ENCODE measurements around the gene DIPK2A. TPM values are rescaled to one million over a fixed set of nuclear protein-coding genes. Genes with fewer than 3 reads are reported as not detected.

DIPK2A gene
- total RNA-seq, 4 donors from 2014 or later: 23.5 to 36.9 (median 34.4) TPM

DNA sequence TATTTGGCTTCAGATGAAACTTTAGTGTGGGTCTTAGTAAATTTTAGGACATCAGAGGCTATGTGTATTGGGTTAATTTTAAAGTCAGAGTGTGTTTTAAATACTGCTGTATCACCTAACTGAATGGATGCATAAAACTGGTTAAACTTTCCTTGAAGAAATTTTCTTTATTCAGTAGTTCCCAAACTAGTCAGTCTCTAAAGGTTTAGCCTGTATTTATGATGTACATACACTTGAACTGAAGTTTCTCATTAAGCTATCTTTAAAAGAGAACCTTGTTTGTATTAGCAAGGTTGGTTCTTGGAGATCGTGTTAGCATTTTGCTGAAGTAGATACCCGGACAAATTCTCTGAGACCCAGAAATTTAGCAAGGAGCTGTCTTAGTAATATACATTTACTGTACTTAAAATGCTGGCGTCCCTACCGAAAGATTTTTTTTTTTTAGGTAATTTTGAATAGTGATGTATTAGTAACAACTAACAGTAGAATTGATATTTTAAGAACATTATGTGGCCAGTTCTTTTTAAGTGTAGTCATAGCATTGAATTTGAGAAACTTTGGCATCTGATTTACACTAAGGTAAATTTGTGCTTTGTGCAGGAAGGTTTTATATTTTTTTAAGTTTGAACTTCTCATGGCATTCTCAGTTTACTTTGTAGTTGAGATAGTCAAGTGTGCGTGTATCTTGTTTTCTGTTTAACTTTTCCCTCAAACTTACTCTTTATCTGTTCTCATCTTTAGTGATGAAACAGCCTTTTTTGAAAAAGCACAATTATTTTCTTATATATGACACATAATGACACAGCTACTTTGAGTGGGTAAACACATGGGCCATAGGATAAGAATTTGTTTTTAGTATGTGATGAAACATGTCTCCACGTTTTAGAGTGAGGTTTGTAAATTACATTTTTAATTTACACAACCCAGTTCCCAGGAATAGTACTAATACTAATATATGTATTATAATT, 2.9 kb downstream of the DIPK2A start:
- TF ChIP-seq, protein P1, sequence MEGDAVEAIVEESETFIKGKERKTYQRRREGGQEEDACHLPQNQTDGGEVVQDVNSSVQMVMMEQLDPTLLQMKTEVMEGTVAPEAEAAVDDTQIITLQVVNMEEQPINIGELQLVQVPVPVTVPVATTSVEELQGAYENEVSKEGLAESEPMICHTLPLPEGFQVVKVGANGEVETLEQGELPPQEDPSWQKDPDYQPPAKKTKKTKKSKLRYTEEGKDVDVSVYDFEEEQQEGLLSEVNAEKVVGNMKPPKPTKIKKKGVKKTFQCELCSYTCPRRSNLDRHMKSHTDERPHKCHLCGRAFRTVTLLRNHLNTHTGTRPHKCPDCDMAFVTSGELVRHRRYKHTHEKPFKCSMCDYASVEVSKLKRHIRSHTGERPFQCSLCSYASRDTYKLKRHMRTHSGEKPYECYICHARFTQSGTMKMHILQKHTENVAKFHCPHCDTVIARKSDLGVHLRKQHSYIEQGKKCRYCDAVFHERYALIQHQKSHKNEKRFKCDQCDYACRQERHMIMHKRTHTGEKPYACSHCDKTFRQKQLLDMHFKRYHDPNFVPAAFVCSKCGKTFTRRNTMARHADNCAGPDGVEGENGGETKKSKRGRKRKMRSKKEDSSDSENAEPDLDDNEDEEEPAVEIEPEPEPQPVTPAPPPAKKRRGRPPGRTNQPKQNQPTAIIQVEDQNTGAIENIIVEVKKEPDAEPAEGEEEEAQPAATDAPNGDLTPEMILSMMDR (IDR thresholded peaks at IDR 0.05): no peak
- ATAC-seq (ENCODE audit: low FRiP score): no peak
- no peak for DNase-seq (ENCODE audit: low spot score)

DNA sequence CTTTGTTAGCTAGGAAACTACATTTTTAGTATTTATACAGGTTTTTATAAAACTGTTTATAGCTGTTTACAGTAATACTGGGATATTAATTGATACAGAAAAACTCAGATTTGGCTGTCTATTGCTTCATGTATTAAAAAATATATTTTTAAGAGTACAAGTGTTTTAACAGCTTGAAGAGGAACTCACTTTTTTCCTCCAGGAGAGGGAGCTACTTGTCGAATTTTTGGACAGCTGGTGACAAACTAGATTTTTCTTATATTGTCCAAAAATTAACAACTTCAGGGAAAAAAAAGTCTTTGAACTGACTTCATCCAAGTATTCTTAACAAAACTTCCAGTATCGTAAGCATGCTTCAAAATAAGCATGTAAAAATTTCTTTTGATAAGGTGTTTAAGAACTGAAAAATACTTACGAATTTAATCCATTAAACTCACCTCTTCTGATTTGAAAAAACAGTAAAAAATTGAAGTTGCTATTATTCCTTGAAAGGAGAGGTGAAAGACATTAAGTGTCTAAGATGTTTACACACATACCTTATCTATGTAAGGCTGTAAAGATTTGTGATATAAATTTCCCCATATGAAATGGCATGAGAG, 4.0 kb downstream of the DIPK2A start:
- DNase-seq (ENCODE audit: low spot score): no peak
- TF ChIP-seq, protein P1 (IDR thresholded peaks at IDR 0.05): no peak
- no peak for ATAC-seq (ENCODE audit: low FRiP score)

DNA sequence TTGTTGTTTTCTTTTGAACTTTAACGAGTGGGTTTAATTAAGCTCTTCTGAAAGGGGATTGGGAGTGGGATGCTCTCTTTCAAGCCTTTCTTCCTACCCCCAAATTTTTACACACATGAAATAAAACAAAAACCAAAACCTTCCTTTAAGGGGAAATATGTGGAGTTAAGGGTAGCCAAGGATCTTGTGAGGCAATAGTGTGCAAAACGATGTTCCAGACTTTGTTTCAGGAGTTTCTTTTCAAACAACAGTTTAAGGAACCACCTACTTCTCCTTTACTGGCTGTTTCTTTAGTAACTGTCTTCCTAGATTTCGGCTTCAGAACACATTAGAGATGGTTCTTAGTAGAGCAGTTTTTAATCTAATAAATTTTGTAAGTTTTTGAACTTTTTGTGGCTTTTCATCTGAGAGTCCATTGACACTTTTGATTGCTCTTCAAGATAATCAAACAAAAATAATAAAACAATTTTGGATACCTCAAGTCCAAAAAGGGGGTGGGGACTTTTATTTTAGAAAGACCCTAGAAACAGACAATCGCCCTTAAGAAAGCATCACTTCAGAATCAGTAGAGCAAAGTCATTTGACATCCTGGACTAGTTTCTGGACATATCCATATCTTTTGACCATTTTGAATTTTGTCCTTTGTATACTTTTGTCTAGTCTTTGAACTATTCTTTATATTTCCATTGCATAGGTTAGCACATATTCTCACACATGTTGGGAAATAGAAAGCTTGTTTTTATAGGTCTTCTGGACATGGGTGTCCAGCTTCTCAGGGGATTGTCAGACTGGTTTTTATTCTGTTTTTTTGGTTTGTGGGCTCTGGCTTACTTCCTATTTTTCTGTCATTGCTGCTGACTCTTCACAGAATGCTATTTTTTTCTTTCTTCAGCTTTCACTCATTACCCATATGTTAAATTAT, 6.0 kb downstream of the DIPK2A start:
- ATAC-seq (ENCODE audit: low FRiP score) (no peak), DNase-seq (ENCODE audit: low spot score) (no peak)
- TF ChIP-seq, protein P1 (IDR thresholded peaks at IDR 0.05): no peak

DNA sequence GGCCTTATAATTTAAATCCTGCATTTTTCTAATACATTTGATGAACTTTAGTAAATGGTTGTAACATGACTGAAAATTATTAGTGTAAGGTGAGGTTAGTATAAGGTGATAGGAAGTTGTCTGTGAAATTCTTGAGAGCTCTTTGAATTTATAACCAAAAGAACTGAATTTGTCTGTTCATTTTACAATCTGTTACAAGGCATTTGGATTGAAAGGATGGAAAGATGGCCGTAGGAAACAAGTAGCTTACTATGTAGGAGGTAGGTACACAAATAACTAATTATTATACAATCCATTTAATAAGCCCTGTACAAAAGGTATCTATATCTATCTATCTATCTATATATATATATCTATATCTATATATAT, 6.6 kb downstream of the DIPK2A start:
- DNase-seq (ENCODE audit: low spot score) (no peak), ATAC-seq (ENCODE audit: low FRiP score) (no peak)
- TF ChIP-seq, protein P1 (IDR thresholded peaks at IDR 0.05): no peak

DNA sequence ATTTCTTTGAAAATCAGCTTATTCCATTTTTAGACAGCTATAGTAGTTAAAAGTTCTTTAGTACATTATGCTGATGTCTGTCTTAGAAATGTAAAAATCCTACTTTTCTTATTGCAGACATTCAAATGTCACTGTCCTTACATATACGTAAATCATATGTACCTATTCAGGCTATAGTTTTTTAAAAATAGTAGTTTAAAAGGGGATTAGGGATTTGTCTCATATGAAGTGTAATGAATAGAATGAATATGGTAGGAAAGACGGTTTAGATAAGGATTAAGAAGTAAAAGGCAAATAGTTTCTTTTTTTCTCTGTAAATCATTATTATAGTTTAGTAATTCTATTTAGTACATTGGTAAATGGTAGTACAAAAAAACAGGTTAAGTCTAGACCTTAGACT, 7.4 kb downstream of the DIPK2A start:
- TF ChIP-seq, protein P1 (IDR thresholded peaks at IDR 0.05): no peak
- DNase-seq (ENCODE audit: low spot score) (no peak), ATAC-seq (ENCODE audit: low FRiP score) (no peak)

DNA sequence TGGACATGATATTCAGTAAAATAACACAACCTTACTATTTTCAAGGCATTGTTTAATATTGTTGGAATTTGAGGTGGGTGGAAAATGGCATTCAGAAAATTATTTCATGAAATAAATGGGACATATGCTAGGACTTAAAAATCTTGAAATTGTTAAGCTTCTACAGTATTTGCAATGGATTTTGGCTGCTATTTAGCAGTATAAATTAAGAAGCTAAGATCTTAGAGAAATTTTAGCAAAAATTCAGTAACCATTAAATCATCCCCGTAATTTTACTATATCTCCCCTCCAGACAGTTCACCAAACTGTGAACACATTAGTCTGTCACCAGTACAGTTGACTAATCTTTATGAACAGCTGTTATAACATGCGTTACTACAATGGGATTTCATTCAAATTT, 8.2 kb downstream of the DIPK2A start:
- DNase-seq (ENCODE audit: low spot score) (no peak), ATAC-seq (ENCODE audit: low FRiP score) (no peak)
- TF ChIP-seq, protein P1 (IDR thresholded peaks at IDR 0.05): no peak

Data from omental fat pad (tissue), 4 donors.